Activated naive CD8-positive, alpha-beta T cell (primary cell): ENCODE measurements around the gene CSNK2B.
A peak's percentile ranks its signal among the peaks of the same experiment; 100 is the strongest.

Source experiments
- H3K27ac Mint-ChIP-seq: one replicate; pipeline ENCODE4 v1.8.0; 2021; ENCODE audit warnings: mixed read lengths
- H3K27me3 Mint-ChIP-seq: one replicate; pipeline ENCODE4 v1.8.0; 2021; ENCODE audit warnings: mixed read lengths
- H3K36me3 Mint-ChIP-seq: one replicate; pipeline ENCODE4 v1.8.0; 2021; ENCODE audit warnings: mixed read lengths
- H3K4me1 Mint-ChIP-seq: one replicate; pipeline ENCODE4 v1.8.0; 2021; ENCODE audit warnings: low read depth, mixed read lengths
- H3K4me3 Mint-ChIP-seq: one replicate; pipeline ENCODE4 v1.8.0; 2021; ENCODE audit warnings: mild to moderate bottlenecking, mixed read lengths
- H3K9me3 Mint-ChIP-seq: one replicate; pipeline ENCODE4 v1.8.0; 2021; ENCODE audit warnings: low read depth, mixed read lengths

Gene CSNK2B

DNA sequence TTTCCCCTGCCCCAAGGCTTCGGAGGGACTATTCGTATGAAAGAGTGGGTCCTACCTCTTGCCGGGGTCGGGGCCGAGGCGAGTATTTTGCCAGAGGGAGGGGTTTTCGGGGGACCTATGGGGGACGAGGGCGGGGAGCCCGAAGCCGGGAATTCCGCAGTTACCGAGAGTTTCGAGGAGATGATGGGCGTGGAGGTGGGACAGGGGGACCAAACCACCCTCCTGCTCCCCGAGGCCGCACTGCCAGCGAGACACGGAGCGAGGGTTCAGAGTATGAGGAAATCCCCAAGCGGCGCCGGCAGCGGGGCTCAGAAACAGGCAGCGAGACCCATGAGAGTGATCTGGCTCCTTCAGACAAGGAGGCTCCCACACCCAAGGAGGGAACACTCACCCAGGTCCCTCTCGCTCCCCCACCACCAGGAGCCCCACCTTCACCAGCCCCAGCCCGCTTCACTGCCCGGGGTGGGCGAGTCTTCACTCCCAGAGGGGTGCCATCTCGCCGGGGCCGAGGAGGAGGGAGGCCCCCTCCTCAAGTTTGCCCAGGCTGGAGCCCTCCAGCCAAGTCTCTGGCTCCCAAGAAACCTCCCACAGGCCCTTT is 34.1 kb upstream of the CSNK2B start:
- Mint-ChIP-seq H3K4me1 (peaks cover 2% of the 10 kb centered on the region), H3K4me3 (no peak overlapping the region), H3K36me3 (peaks cover 3% of the 10 kb centered on the region), H3K27me3 (no peaks in the 10 kb centered on the region), H3K27ac (no peak overlapping the region), H3K9me3 (no peaks in the 10 kb centered on the region)

- Mint-ChIP-seq H3K4me1 (peaks cover 2% of the 10 kb centered on the region), H3K36me3 (peaks cover 3% of the 10 kb centered on the region), H3K27me3 (no peaks in the 10 kb centered on the region), H3K27ac (no peak overlapping the region), H3K4me3 (no peak overlapping the region), H3K9me3 (no peaks in the 10 kb centered on the region)
Observed at GRCh38 chr6:31632279-31632946, 33.5 kb upstream of the CSNK2B start.

DNA sequence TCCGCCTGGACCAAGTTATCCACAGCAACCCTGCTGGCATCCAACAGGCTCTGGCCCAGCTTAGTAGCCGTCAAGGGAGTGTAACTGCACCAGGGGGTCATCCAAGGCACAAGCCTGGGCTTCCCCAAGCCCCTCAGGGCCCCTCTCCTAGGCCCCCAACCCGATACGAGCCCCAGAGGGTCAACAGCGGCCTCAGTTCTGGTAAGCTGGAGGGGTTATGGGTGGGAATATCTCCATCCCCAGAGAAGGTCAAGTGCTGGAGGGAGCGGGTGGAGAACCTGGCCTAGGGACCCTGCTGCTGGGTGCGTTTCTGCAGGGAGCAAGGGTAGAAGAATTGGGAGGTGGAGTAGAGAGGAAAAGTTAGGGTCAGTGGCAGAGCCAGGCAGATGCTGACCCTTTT is 32.4 kb upstream of the CSNK2B start:
- H3K9me3 Mint-ChIP-seq: no peaks in the 10 kb centered on the region
- H3K4me1 Mint-ChIP-seq: peaks cover 2% of the 10 kb centered on the region
- H3K27me3 Mint-ChIP-seq: no peaks in the 10 kb centered on the region
- peaks cover 3% of the 10 kb centered on the region for H3K36me3 Mint-ChIP-seq
- no peak overlapping the region for H3K4me3 Mint-ChIP-seq
- no peak overlapping the region for H3K27ac Mint-ChIP-seq

- no peak overlapping the region for H3K4me3 Mint-ChIP-seq
- H3K27me3 Mint-ChIP-seq: no peaks in the 10 kb centered on the region
- peaks cover 2% of the 10 kb centered on the region for H3K4me1 Mint-ChIP-seq
- H3K36me3 Mint-ChIP-seq: peaks cover 3% of the 10 kb centered on the region
- H3K27ac Mint-ChIP-seq: no peak overlapping the region
- no peaks in the 10 kb centered on the region for H3K9me3 Mint-ChIP-seq
Observed at GRCh38 chr6:31634131-31634530, 31.7 kb upstream of the CSNK2B start.

DNA sequence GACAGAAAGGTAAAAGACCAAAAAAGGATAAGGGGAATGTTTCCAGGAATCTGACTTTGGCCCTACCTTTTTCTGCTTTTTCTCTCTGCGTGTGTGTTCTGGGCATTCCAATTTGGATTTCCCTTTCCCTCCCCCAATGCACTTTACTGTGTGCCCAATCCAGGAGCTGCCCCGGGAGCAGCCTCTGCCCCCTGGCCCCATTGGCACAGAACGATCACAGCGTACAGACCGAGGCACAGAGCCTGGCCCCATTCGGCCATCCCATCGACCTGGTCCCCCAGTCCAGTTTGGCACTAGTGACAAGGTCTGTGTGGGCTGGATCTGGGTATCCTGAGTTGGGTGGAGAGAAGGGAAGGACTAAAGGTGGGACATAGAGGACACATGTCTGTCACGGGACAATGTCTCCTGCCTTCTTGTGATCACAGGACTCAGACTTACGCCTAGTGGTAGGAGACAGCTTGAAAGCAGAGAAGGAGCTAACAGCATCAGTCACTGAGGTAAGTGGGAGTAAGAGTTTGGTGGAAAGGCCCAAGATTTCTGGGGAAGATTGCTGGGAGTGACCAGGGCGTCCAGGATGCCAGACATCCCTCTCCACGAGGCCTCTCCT is 30.8 kb upstream of the CSNK2B start:
- H3K27ac Mint-ChIP-seq: no peak overlapping the region

GRCh38 chr6:31636698-31637596 is 28.9 kb upstream of the CSNK2B start:
- Mint-ChIP-seq H3K27me3 (no peaks in the 10 kb centered on the region), H3K4me1 (peaks cover 2% of the 10 kb centered on the region), H3K27ac (peak overlapping the region; percentile 8), H3K36me3 (peaks cover 5% of the 10 kb centered on the region), H3K4me3 (no peak overlapping the region), H3K9me3 (no peaks in the 10 kb centered on the region)

More for the DNA sequence above, 30.8 kb upstream of the CSNK2B start:
- Mint-ChIP-seq H3K9me3 (no peaks in the 10 kb centered on the region), H3K36me3 (peaks cover 3% of the 10 kb centered on the region), H3K27me3 (no peaks in the 10 kb centered on the region), H3K4me1 (peaks cover 2% of the 10 kb centered on the region), H3K4me3 (no peak overlapping the region)

GRCh38 chr6:31639043-31639442 is 26.8 kb upstream of the CSNK2B start:
- peaks cover 5% of the 10 kb centered on the region for H3K36me3 Mint-ChIP-seq
- H3K9me3 Mint-ChIP-seq: no peaks in the 10 kb centered on the region
- no peak overlapping the region for H3K4me3 Mint-ChIP-seq
- no peaks in the 10 kb centered on the region for H3K27me3 Mint-ChIP-seq
- no peaks in the 10 kb centered on the region for H3K4me1 Mint-ChIP-seq
- H3K27ac Mint-ChIP-seq: peak overlapping the region; percentile 16

GRCh38 chr6:31639449-31639861 is 26.4 kb upstream of the CSNK2B start:
- Mint-ChIP-seq H3K9me3 (no peaks in the 10 kb centered on the region), H3K4me1 (no peaks in the 10 kb centered on the region), H3K27me3 (no peaks in the 10 kb centered on the region), H3K4me3 (no peak overlapping the region), H3K36me3 (peaks cover 5% of the 10 kb centered on the region), H3K27ac (peak overlapping the region; percentile 41)

GRCh38 chr6:31640612-31641011 is 25.3 kb upstream of the CSNK2B start:
- Mint-ChIP-seq H3K4me3 (no peak overlapping the region), H3K27me3 (no peaks in the 10 kb centered on the region), H3K36me3 (peaks cover 5% of the 10 kb centered on the region), H3K9me3 (no peaks in the 10 kb centered on the region), H3K4me1 (peaks cover 5% of the 10 kb centered on the region), H3K27ac (peak overlapping the region; percentile 51)

DNA sequence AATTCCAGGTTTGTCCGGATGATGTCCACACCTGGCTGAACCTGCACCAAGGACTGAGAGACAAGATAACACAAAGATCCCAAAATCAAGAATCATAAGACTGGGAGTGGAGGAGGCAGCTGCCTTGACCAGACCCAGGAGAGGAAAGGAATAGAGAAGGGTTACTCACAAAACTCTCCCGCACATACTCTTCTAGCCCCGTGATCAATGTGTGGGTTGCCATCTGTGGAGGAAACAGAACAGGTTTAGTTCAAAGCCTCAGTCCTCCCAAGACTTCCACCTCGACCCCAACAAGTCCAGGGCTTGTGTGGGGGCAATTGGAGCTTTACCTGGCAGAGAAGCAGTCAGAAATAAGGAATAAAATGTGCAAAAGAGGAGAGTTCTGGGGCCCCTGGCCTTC is 24.5 kb upstream of the CSNK2B start:
- Mint-ChIP-seq H3K27ac (peak overlapping the region; percentile 64), H3K4me1 (peaks cover 5% of the 10 kb centered on the region), H3K4me3 (no peak overlapping the region), H3K27me3 (no peaks in the 10 kb centered on the region), H3K36me3 (peaks cover 2% of the 10 kb centered on the region), H3K9me3 (no peaks in the 10 kb centered on the region)

GRCh38 chr6:31642798-31643570 is 22.9 kb upstream of the CSNK2B start:
- peaks cover 2% of the 10 kb centered on the region for H3K36me3 Mint-ChIP-seq
- H3K27ac Mint-ChIP-seq: no peak overlapping the region
- H3K27me3 Mint-ChIP-seq: no peaks in the 10 kb centered on the region
- H3K4me3 Mint-ChIP-seq: no peak overlapping the region
- H3K9me3 Mint-ChIP-seq: no peaks in the 10 kb centered on the region
- peaks cover 5% of the 10 kb centered on the region for H3K4me1 Mint-ChIP-seq

GRCh38 chr6:31643818-31644454 is 21.9 kb upstream of the CSNK2B start:
- H3K9me3 Mint-ChIP-seq: no peaks in the 10 kb centered on the region
- peak overlapping the region; percentile 6 for H3K27ac Mint-ChIP-seq
- peaks cover 2% of the 10 kb centered on the region for H3K36me3 Mint-ChIP-seq
- no peak overlapping the region for H3K4me3 Mint-ChIP-seq
- no peaks in the 10 kb centered on the region for H3K27me3 Mint-ChIP-seq
- H3K4me1 Mint-ChIP-seq: peaks cover 5% of the 10 kb centered on the region

DNA sequence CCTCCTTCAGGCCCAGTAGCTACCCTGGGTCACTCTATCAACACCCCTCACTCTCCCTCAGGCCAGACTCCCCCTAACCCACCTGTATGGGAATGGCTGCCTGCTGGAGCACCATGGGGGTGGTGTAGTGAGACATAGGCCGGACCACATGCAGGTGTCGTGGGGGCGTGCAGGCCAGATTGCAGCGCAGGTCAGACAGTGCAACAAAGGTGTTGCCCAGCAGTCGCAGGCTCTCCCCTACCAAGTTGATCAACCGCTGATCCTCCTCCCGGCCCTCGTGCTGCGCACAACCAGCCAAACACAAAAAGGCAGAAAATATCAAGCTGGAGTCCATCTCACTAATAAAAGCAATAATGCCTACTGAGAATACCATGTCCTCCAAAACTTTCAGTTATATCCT is 20.6 kb upstream of the CSNK2B start:
- Mint-ChIP-seq H3K9me3 (no peaks in the 10 kb centered on the region), H3K36me3 (peaks cover 5% of the 10 kb centered on the region), H3K27me3 (no peaks in the 10 kb centered on the region), H3K4me3 (no peak overlapping the region), H3K27ac (no peak overlapping the region), H3K4me1 (peaks cover 14% of the 10 kb centered on the region)

- Mint-ChIP-seq H3K4me3 (peak overlapping the region; percentile 98), H3K9me3 (no peaks in the 10 kb centered on the region), H3K4me1 (peaks cover 35% of the 10 kb centered on the region), H3K27ac (peak overlapping the region; percentile 99), H3K36me3 (peaks cover 5% of the 10 kb centered on the region), H3K27me3 (no peaks in the 10 kb centered on the region)
Observed at GRCh38 chr6:31651602-31652191, 14.2 kb upstream of the CSNK2B start.
